Stomach (tissue), 9 donors: ENCODE results near the gene RICTOR. TPM values are rescaled to one million over a fixed set of nuclear protein-coding genes. Genes with fewer than 3 reads are reported as not detected.
"Not testable (repeated sequence)": the region's sequence is repeated elsewhere in the genome, so short reads cannot be mapped to it uniquely, and the experiment has no call there.

Experiments used
- DNase-seq, 2 donors: peaks; one replicate each; pipeline versions ENCODE4 v3.0.0 to v3.0.0-alpha.2; 2013 to 2019
- H3K27ac ChIP-seq, 5 donors: fragments of 200-600 bp in 4 of 5; sonication (generic) in 4 of 5; one replicate each; pipeline ENCODE4 v1.5.1; 2013 to 2019; ENCODE audit warnings: mild to moderate bottlenecking in 1 of 5, moderate library complexity in 1 of 5
- H3K27me3 ChIP-seq, 3 donors: fragments of 200-600 bp; sonication (generic); one replicate each; pipeline ENCODE4 v1.5.1; 2017 to 2019; ENCODE audit warnings: mixed run types in 1 of 3
- H3K36me3 ChIP-seq, 4 donors: fragments of 200-600 bp; sonication (generic); 1 replicate in 3 of 4; 2 replicates in 1 of 4; pipeline ENCODE4 v1.5.1; 2016 to 2019
- H3K4me1 ChIP-seq, 4 donors: fragments of 200-600 bp; sonication (generic); one replicate each; pipeline ENCODE4 v1.5.1; 2016 to 2019
- H3K4me3 ChIP-seq, 4 donors: fragments of 200-600 bp; sonication (generic) in 3 of 4; one replicate each; pipeline ENCODE4 v1.5.1; 2016 to 2019; ENCODE audit warnings: mild to moderate bottlenecking in 1 of 4
- H3K9me3 ChIP-seq, 4 donors: fragments of 200-600 bp; sonication (generic); one replicate each; pipeline ENCODE4 v1.5.1; 2016 to 2019
- CTCF ChIP-seq, 7 experiments: fragments of 450-650 bp in 4 of 7; fragments of 200-600 bp in 3 of 7; sonication (generic) in 3 of 7; IDR thresholded peaks; one replicate each; pipeline ENCODE4 v1.5.1; 2016 to 2019; ENCODE audit warnings: antibody characterized with exemption in 7 of 7, control low read depth in 2 of 7, mild to moderate bottlenecking in 1 of 7
- EP300 ChIP-seq: sonication (generic); formaldehyde crosslinking; IDR thresholded peaks from one replicate; pipeline ENCODE4 v1.6.1; 2017; ENCODE audit warnings: antibody characterized with exemption
- POLR2A ChIP-seq, 4 donors: fragments of 450-650 bp; IDR thresholded peaks; one replicate each; pipeline ENCODE4 v1.6.1; 2016; ENCODE audit warnings: antibody characterized with exemption in 4 of 4, control low read depth in 2 of 4, mild to moderate bottlenecking in 1 of 4, moderate library complexity in 1 of 4
- POLR2AphosphoS5 ChIP-seq, 3 donors: sonication (generic); formaldehyde crosslinking; IDR thresholded peaks; one replicate each; pipeline ENCODE4 v1.6.1; 2016; ENCODE audit warnings: antibody characterized with exemption in 3 of 3
- WGBS, 5 donors: extraction: QIAGEN DNeasy Blood & Tissue Kit in 3 of 5; methylation state at CpG; one replicate each; pipeline versions ENCODE4 v1.1.5 to v1.1.7; 2013 to 2018; 5-methylcytosine and 5-hydroxymethylcytosine counted together
- intact Hi-C: fragments of 100-400 bp; cut with DNase I; formaldehyde crosslinking; loops from one replicate; pipeline ENCODE4 v1.15.1; 2023; ENCODE audit warnings: low total_unique reads
- polyA plus RNA-seq, 3 donors: library from polyadenylated mRNA; stranded (reverse); fragments of 200-250 nt; gene quantifications; one replicate each; pipeline ENCODE4 v1.2.3, GENCODE V29; 2013
- total RNA-seq, 5 donors: library from RNA; depleted of rRNA; stranded (reverse); fragments of >200 nt; gene quantifications; one replicate each; pipeline versions ENCODE4 v1.1.0 to v1.2.3, GENCODE V29; 2014 to 2016
- donor health status: healthy with polysubstance abuse.
- donor health status: Bipolar disorder and iron deficiency.
- donor health status: healthy.

The RICTOR gene
- total and polyA plus RNA-seq, 8 donors = 2.3 to 125 (median 23.8) TPM

GRCh38 chr5:38996123-38996522 is 78.1 kb downstream of the RICTOR start:
- peaks cover 0 to 7% (median 0%) of the 10 kb centered on the region in 4 donors for H3K36me3 ChIP-seq
- no peak for TF ChIP-seq POLR2AphosphoS5 (IDR thresholded peaks at IDR 0.05)
- no peak for TF ChIP-seq EP300
- TF ChIP-seq CTCF (IDR thresholded peaks at IDR 0.05) = no peak
- TF ChIP-seq POLR2A (IDR thresholded peaks at IDR 0.05) = no peak
- no peaks in the 10 kb centered on the region for H3K27me3 ChIP-seq
- H3K4me3 ChIP-seq = no peak overlapping the region
- intact Hi-C loops = no loop called here
- peaks cover 0 to 8% (median 2%) of the 10 kb centered on the region in 4 donors for H3K4me1 ChIP-seq
- H3K9me3 ChIP-seq = no peaks in the 10 kb centered on the region
- DNase-seq = no peak
- no peak overlapping the region for H3K27ac ChIP-seq

DNA sequence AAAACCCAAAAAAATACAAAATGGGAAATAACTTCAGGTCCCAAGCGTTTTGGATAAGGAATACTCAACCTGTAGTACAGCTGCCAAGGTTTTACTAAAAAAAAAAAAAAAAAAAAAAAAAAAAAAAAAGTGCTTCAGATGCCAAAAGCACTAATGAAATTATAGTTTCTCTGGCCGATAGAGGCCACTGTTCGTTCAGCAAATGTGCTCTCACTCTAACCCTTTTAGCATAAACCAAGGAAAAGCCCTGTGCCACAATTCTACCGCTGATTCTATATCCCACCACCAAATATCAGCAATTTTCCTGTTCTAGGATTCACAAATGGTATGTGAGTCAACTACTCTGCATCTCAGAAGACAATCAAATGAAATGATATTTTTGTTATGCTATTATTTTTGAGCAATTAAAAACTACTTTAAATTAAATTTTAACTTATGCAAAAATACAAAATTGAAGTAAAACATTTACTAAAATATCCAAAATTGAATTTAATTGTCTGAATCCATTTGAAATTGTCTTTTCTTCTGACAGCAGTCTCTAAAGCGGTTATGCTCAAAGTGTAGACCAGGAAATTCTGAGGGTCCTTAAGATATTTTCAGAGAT is 79.8 kb downstream of the RICTOR start:
- H3K36me3 ChIP-seq = peaks cover 3 to 17% (median 7%) of the 10 kb centered on the region in 4 donors
- intact Hi-C loops = no loop called here
- WGBS, 5 donors = 28 to 37% (median 32%) methylated on average over 5 of the region's 5 CpGs
- DNase-seq = peak in 1 of 2 donors; percentile 81
- no peaks in the 10 kb centered on the region for H3K9me3 ChIP-seq
- no peak overlapping the region for H3K4me3 ChIP-seq
- TF ChIP-seq CTCF (IDR thresholded peaks at IDR 0.05) = peak in 4 of 7 experiments; percentile 24 to 44 (median 31)
- no peak for TF ChIP-seq POLR2A (IDR thresholded peaks at IDR 0.05)
- TF ChIP-seq EP300 = no peak
- TF ChIP-seq POLR2AphosphoS5 (IDR thresholded peaks at IDR 0.05) = no peak
- H3K27ac ChIP-seq = no peak overlapping the region
- peaks cover 0 to 8% (median 2%) of the 10 kb centered on the region in 4 donors for H3K4me1 ChIP-seq
- H3K27me3 ChIP-seq = no peaks in the 10 kb centered on the region

DNA sequence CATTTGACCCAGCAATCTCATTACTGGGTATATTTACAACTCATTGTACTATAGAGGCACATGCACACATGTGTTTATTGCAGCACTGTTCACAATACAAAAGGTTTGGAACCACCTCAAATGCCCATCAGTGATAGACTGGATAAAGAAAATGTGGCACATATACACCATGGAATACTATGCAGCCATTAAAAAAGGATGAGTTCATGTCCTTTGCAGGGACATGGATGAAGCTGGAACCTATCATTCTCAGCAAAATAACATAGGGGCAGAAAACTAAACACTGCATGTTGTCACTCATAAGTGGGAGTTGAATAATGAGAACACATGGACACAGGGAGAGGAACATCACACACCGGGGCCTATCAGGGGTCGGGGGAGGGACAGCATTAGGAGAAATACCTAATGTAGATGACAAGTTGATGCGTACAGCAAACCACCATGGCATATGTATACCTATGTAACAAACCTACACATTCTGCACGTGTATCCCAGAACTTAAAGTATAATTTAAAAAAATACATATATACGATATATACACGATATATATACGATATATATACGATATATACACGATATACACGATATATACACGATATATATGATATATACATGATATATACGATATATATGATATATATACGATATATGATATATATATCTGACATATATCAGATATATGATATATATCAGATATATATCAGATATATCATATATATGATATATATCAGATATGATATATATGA is 84.1 kb downstream of the RICTOR start:
- H3K4me3 ChIP-seq, H3K4me1 ChIP-seq, H3K9me3 ChIP-seq, DNase-seq, intact Hi-C loops, H3K27me3 ChIP-seq, H3K27ac ChIP-seq: not testable (repeated sequence)
- H3K36me3 ChIP-seq = peaks cover 3 to 30% (median 25%) of the 10 kb centered on the region in 4 donors
- 93 to 97% (median 96%) methylated on average over 13 of the region's 13 CpGs for WGBS, 5 donors

- DNase-seq = no peak
- Histone ChIP-seq H3K4me1 (no peaks in the 10 kb centered on the region), H3K27me3 (no peaks in the 10 kb centered on the region), H3K36me3 (peaks cover 3 to 30% (median 26%) of the 10 kb centered on the region in 4 donors), H3K27ac (no peak overlapping the region), H3K4me3 (no peak overlapping the region), H3K9me3 (no peaks in the 10 kb centered on the region)
- whole genome bisulfite sequencing, 5 donors = 85 to 95% (median 88%) methylated on average over 9 of the region's 9 CpGs
- TF ChIP-seq POLR2A (IDR thresholded peaks at IDR 0.05) (no peak), CTCF (IDR thresholded peaks at IDR 0.05) (no peak), POLR2AphosphoS5 (IDR thresholded peaks at IDR 0.05) (no peak), EP300 (no peak)
- intact Hi-C loops = no loop called here
Measured at GRCh38 chr5:38985909-38986452, 88.2 kb downstream of the RICTOR start.
